SH-SY5Y (cell line): ENCODE data around the gene BLCAP.

Experiments used
- GATA2 ChIP-seq: IDR thresholded peaks from 2 replicates; pipeline ENCODE4 v1.6.1; 2011; ENCODE audit warnings: mild to moderate bottlenecking, low read depth, low read length
- GATA3 ChIP-seq: IDR thresholded peaks from 2 replicates; pipeline ENCODE4 v1.6.1; 2011; ENCODE audit warnings: low read depth, mild to moderate bottlenecking, low read length, moderate library complexity

The BLCAP gene

GRCh38 chr20:37524859-37525708 is 2.6 kb downstream of the BLCAP start:
- TF ChIP-seq GATA2 (no peak), GATA3 (no peak)

- no peak for TF ChIP-seq GATA2
- no peak for TF ChIP-seq GATA3
Measured at GRCh38 chr20:37523911-37524700, 3.6 kb downstream of the BLCAP start.

GRCh38 chr20:37523012-37523391 is 4.7 kb downstream of the BLCAP start:
- no peak for TF ChIP-seq GATA2
- no peak for TF ChIP-seq GATA3

- TF ChIP-seq GATA2 (no peak), GATA3 (no peak)
Measured at GRCh38 chr20:37522260-37523011, 5.2 kb downstream of the BLCAP start.

- no peak for TF ChIP-seq GATA2
- no peak for TF ChIP-seq GATA3
Measured at GRCh38 chr20:37521061-37521771, 6.5 kb downstream of the BLCAP start, which contains the start of gene NNAT. Gene NNAT (plus strand): TSS chr20:37521250. CDS start chr20:37521332, 82 bp downstream.

- TF ChIP-seq GATA2 (no peak), GATA3 (no peak)
Measured at GRCh38 chr20:37520419-37520955, 7.2 kb downstream of the BLCAP start.

GRCh38 chr20:37519508-37520418 is 7.9 kb downstream of the BLCAP start:
- TF ChIP-seq GATA3: no peak
- no peak for TF ChIP-seq GATA2

GRCh38 chr20:37518606-37519507 is 8.8 kb downstream of the BLCAP start:
- TF ChIP-seq GATA3 (no peak), GATA2 (no peak)

- TF ChIP-seq GATA2 (no peak), GATA3 (no peak)
Measured at GRCh38 chr20:37518059-37518458, 9.6 kb downstream of the BLCAP start.

- no peak for TF ChIP-seq GATA3
- no peak for TF ChIP-seq GATA2
Measured at GRCh38 chr20:37516811-37517750, 10.6 kb downstream of the BLCAP start.
